HepG2 (cell line): ENCODE measurements around the gene TAF1A.

Experiments used
- ATF7 ChIP-seq, 2 experiments: fragments of 450-650 bp in 1 of 2; sonication (generic) in 1 of 2; formaldehyde crosslinking in 1 of 2; IDR thresholded peaks; 2 replicates each; pipeline versions ENCODE4 v1.4.0 to v1.6.1; 2016 to 2020; ENCODE audit warnings: antibody characterized with exemption in 1 of 2, mild to moderate bottlenecking in 1 of 2, missing genetic modification reagents in 1 of 2
- ETV6 ChIP-seq: sonication (generic); formaldehyde crosslinking; conservative IDR thresholded peaks from 2 replicates; pipeline ENCODE4 v1.4.0; 2020; ENCODE audit warnings: missing genetic modification reagents
- FOXP1 ChIP-seq, 2 experiments: fragments of 450-650 bp in 1 of 2; IDR thresholded peaks; 2 replicates each; pipeline ENCODE4 v1.6.1; 2017 to 2018; ENCODE audit warnings: antibody characterized with exemption in 1 of 2
- HDAC2 ChIP-seq: sonication (generic); formaldehyde crosslinking; IDR thresholded peaks from 2 replicates; pipeline ENCODE4 v1.4.0; 2020; ENCODE audit warnings: missing genetic modification reagents
- KLF11 ChIP-seq: IDR thresholded peaks from 2 replicates; pipeline ENCODE4 v1.6.1; 2016; ENCODE audit warnings: missing compliant biosample characterization
- KLF16 ChIP-seq, 2 experiments: sonication (generic) in 1 of 2; formaldehyde crosslinking in 1 of 2; IDR thresholded peaks; 2 replicates each; pipeline versions ENCODE4 v1.6.1 to v1.8.0; 2016 to 2023; ENCODE audit warnings: missing genetic modification reagents in 2 of 2, missing compliant biosample characterization in 1 of 2
- SMAD1 ChIP-seq: sonication (generic); formaldehyde crosslinking; IDR thresholded peaks from 2 replicates; pipeline ENCODE4 v1.4.0; 2020; ENCODE audit warnings: missing genetic modification reagents, low read depth, mild to moderate bottlenecking, borderline replicate concordance
- TBP ChIP-seq: sonication (generic); formaldehyde crosslinking; IDR thresholded peaks from 2 replicates; pipeline ENCODE4 v1.5.0; 2020; ENCODE audit warnings: missing genetic modification reagents
- TF ChIP-seq, protein P1 (sequence below): sonication (generic); formaldehyde crosslinking; IDR thresholded peaks from 2 replicates; pipeline ENCODE4 v1.5.0; 2020; ENCODE audit warnings: mild to moderate bottlenecking, missing genetic modification reagents, moderate library complexity
- TF ChIP-seq, protein P2 (sequence below): sonication (generic); formaldehyde crosslinking; IDR thresholded peaks from 2 replicates; pipeline ENCODE4 v1.4.0; 2020; ENCODE audit warnings: missing genetic modification reagents, borderline replicate concordance
- TF ChIP-seq, protein P3 (sequence below): IDR thresholded peaks from 2 replicates; pipeline ENCODE4 v1.6.1; 2016; ENCODE audit warnings: missing compliant biosample characterization, missing genetic modification reagents, borderline replicate concordance

DNA sequence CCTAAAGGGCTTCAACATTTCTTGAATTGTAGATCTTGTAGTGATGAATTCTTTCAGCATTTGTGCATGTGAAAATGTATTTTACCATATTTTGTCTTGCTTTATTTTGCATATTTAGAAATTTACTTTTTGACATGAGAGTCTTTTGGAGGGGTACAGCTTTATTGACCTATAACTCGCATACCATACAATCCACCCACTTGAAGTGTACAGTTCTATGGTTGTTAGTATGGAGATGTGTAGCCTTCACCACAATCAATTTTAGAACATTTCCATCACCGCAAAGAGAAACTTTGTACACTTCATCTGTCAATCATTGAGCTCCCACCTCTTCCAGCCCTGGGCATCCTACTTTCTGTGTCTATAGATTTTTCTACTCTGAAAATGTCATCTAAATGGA is 21.0 kb upstream of the TAF1A start:
- no peak for TF ChIP-seq TBP (CRISPR knock-in tag)
- TF ChIP-seq, protein P1, sequence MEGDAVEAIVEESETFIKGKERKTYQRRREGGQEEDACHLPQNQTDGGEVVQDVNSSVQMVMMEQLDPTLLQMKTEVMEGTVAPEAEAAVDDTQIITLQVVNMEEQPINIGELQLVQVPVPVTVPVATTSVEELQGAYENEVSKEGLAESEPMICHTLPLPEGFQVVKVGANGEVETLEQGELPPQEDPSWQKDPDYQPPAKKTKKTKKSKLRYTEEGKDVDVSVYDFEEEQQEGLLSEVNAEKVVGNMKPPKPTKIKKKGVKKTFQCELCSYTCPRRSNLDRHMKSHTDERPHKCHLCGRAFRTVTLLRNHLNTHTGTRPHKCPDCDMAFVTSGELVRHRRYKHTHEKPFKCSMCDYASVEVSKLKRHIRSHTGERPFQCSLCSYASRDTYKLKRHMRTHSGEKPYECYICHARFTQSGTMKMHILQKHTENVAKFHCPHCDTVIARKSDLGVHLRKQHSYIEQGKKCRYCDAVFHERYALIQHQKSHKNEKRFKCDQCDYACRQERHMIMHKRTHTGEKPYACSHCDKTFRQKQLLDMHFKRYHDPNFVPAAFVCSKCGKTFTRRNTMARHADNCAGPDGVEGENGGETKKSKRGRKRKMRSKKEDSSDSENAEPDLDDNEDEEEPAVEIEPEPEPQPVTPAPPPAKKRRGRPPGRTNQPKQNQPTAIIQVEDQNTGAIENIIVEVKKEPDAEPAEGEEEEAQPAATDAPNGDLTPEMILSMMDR (CRISPR knock-in tag): no peak
- TF ChIP-seq, protein P2, sequence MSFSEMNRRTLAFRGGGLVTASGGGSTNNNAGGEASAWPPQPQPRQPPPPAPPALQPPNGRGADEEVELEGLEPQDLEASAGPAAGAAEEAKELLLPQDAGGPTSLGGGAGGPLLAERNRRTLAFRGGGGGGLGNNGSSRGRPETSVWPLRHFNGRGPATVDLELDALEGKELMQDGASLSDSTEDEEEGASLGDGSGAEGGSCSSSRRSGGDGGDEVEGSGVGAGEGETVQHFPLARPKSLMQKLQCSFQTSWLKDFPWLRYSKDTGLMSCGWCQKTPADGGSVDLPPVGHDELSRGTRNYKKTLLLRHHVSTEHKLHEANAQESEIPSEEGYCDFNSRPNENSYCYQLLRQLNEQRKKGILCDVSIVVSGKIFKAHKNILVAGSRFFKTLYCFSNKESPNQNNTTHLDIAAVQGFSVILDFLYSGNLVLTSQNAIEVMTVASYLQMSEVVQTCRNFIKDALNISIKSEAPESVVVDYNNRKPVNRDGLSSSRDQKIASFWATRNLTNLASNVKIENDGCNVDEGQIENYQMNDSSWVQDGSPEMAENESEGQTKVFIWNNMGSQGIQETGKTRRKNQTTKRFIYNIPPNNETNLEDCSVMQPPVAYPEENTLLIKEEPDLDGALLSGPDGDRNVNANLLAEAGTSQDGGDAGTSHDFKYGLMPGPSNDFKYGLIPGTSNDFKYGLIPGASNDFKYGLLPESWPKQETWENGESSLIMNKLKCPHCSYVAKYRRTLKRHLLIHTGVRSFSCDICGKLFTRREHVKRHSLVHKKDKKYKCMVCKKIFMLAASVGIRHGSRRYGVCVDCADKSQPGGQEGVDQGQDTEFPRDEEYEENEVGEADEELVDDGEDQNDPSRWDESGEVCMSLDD (CRISPR knock-in tag): no peak
- TF ChIP-seq, protein P3, sequence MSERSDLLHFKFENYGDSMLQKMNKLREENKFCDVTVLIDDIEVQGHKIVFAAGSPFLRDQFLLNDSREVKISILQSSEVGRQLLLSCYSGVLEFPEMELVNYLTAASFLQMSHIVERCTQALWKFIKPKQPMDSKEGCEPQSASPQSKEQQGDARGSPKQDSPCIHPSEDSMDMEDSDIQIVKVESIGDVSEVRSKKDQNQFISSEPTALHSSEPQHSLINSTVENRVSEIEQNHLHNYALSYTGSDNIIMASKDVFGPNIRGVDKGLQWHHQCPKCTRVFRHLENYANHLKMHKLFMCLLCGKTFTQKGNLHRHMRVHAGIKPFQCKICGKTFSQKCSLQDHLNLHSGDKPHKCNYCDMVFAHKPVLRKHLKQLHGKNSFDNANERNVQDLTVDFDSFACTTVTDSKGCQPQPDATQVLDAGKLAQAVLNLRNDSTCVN (CRISPR knock-in tag): no peak
- TF ChIP-seq SMAD1 (CRISPR knock-in tag): no peak
- TF ChIP-seq ETV6: no peak
- TF ChIP-seq HDAC2 (CRISPR knock-in tag): no peak
- no peak for TF ChIP-seq KLF11 (CRISPR knock-in tag)
- TF ChIP-seq FOXP1 (IDR thresholded peaks at IDR 0.05): no peak
- TF ChIP-seq FOXP1 (CRISPR knock-in tag; IDR thresholded peaks at IDR 0.05): no peak
- TF ChIP-seq ATF7 (IDR thresholded peaks at IDR 0.05): no peak
- no peak for TF ChIP-seq ATF7 (CRISPR knock-in tag; IDR thresholded peaks at IDR 0.05)
- no peak for TF ChIP-seq KLF16 (CRISPR knock-in tag; IDR thresholded peaks at IDR 0.05)
